Upper lobe of right lung (tissue), 1 donor: ENCODE measurements around the gene FUT2. TPM values are rescaled to one million over a fixed set of nuclear protein-coding genes. Genes with fewer than 3 reads are reported as not detected.

Source experiments
- ATAC-seq: fragments of 200-7000 bp; cut with Tn5 transposase; one replicate; pipeline ENCODE4 v1.9.1; 2020; ENCODE audit warnings: mild to moderate bottlenecking, moderate library complexity
- DNase-seq: peaks from one replicate; pipeline ENCODE4 v3.0.0-alpha.2; 2020
- H3K27ac ChIP-seq: fragments of 200-600 bp; one replicate; pipeline ENCODE4 v1.8.0; 2022
- H3K27me3 ChIP-seq: fragments of 200-600 bp; one replicate; pipeline ENCODE4 v1.8.0; 2022; ENCODE audit warnings: mild to moderate bottlenecking
- H3K36me3 ChIP-seq: fragments of 200-600 bp; one replicate; pipeline ENCODE4 v1.8.0; 2022
- H3K4me1 ChIP-seq: fragments of 200-600 bp; one replicate; pipeline ENCODE4 v1.8.0; 2022
- H3K4me3 ChIP-seq: fragments of 200-600 bp; one replicate; pipeline ENCODE4 v1.8.0; 2022; ENCODE audit warnings: mild to moderate bottlenecking
- H3K9me3 ChIP-seq: fragments of 200-600 bp; one replicate; pipeline ENCODE4 v1.8.0; 2022
- intact Hi-C: fragments of 100-400 bp; cut with DNase I; formaldehyde crosslinking; loops from one replicate; pipeline ENCODE4 v1.11.0; 2022
- total RNA-seq: library from RNA; stranded (reverse); fragmentation: NEBNext Ultra II Directional; extraction: Animal tissue kit (Norgen Biotek cat#: 25700); gene quantifications from one replicate; pipeline ENCODE4 v1.2.1, GENCODE V29; 2021
- TF ChIP-seq, protein P1 (sequence below): fragments of 200-600 bp; IDR thresholded peaks from one replicate; pipeline ENCODE4 v1.8.0; 2022; ENCODE audit warnings: antibody characterized with exemption
- donor health status: DM: no; HTN: yes; CAD: no; lungs with severe emphysema.

Gene FUT2
- total RNA-seq, 1 donor from 2014 or later: 0.81 TPM

GRCh38 chr19:48672994-48673393, 22.8 kb upstream of the FUT2 start, which contains the start of gene NTN5:
Gene NTN5 (minus strand): TSS chr19:48673017. CDS start chr19:48670986, 2,031 bp downstream.
- DNase-seq (no peak), ATAC-seq (no peak)
- Histone ChIP-seq H3K4me1 (peaks cover 6% of the 10 kb centered on the region), H3K27me3 (no peaks in the 10 kb centered on the region), H3K9me3 (no peaks in the 10 kb centered on the region), H3K4me3 (no peak within 1 kb of the TSS), H3K36me3 (no peaks in the 10 kb centered on the region), H3K27ac (no peak within 1 kb of the TSS)
- intact Hi-C loops: no loop called here
- TF ChIP-seq, protein P1, sequence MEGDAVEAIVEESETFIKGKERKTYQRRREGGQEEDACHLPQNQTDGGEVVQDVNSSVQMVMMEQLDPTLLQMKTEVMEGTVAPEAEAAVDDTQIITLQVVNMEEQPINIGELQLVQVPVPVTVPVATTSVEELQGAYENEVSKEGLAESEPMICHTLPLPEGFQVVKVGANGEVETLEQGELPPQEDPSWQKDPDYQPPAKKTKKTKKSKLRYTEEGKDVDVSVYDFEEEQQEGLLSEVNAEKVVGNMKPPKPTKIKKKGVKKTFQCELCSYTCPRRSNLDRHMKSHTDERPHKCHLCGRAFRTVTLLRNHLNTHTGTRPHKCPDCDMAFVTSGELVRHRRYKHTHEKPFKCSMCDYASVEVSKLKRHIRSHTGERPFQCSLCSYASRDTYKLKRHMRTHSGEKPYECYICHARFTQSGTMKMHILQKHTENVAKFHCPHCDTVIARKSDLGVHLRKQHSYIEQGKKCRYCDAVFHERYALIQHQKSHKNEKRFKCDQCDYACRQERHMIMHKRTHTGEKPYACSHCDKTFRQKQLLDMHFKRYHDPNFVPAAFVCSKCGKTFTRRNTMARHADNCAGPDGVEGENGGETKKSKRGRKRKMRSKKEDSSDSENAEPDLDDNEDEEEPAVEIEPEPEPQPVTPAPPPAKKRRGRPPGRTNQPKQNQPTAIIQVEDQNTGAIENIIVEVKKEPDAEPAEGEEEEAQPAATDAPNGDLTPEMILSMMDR: no peak

DNA sequence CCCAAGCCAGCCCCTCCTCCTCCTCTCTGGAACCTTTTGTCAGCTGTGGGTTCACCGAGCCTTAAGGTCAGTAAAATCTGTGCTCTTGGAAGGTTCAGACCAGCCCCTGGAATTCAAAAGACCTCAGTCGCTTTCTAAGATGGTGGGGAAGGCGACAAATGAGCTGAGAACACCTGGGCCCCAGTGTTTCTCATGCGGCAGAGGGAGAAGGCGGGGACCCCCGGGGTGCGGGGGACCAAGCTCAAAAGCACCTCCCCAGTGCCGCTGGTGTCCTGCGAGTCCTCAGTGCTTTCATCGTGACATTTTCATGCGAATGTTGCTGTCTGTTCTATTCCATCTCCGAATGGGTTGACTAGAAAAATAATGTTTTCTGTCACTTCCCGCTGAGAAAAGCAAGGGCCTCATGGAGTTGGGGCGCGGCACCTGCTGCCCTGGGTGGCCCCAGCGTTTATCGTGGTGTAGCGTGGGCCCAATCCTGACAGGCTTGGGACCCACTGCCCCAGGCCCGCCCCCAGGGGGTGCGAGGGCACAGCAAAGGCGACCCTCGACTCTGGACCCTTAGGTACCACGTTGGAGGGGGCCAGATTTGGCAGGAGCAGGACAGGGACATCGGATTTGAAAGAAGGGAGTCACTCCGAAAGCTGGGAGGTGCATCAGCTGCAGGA, 22.2 kb upstream of the FUT2 start:
- H3K27me3 ChIP-seq: no peaks in the 10 kb centered on the region
- no peak overlapping the region for H3K4me3 ChIP-seq
- H3K27ac ChIP-seq: no peak overlapping the region
- no peak for DNase-seq
- intact Hi-C loops: no loop called here
- TF ChIP-seq, protein P1: no peak
- H3K36me3 ChIP-seq: no peaks in the 10 kb centered on the region
- ATAC-seq: no peak
- H3K4me1 ChIP-seq: peaks cover 10% of the 10 kb centered on the region
- no peaks in the 10 kb centered on the region for H3K9me3 ChIP-seq

DNA sequence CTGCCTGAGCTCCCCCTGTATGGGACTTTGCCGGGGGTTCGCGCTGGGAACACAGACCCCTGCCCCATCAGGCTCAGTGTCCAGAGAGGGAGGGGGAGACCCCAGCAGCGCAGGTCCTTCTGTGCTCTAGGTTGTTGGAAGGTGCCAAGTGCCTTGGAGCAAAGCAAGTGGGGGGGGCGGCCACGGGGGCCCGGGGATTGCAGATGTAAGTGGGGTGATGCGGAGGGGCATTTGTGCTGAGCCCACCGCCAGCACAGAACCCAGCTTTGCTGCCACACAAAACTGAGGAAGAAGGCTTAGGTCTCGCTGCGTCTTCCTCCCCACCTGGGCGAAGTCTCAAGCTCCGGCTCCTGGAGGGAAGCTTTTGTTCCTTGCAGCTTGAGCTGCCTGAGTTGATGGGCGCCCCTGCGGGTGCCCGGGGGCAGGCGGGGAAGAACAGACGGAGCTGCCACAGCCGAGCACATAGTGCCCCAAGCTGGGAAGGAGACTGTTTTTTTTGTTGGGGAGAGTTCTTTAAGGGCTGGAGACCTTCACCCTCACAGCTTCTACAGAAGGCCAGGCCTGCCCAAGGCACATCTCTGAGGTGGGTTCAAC, 21.5 kb upstream of the FUT2 start:
- ATAC-seq (no peak), DNase-seq (no peak)
- Histone ChIP-seq H3K27ac (no peak overlapping the region), H3K9me3 (no peaks in the 10 kb centered on the region), H3K27me3 (no peaks in the 10 kb centered on the region), H3K4me1 (peaks cover 10% of the 10 kb centered on the region), H3K4me3 (no peak overlapping the region), H3K36me3 (no peaks in the 10 kb centered on the region)
- intact Hi-C loops: no loop called here
- TF ChIP-seq, protein P1: no peak

DNA sequence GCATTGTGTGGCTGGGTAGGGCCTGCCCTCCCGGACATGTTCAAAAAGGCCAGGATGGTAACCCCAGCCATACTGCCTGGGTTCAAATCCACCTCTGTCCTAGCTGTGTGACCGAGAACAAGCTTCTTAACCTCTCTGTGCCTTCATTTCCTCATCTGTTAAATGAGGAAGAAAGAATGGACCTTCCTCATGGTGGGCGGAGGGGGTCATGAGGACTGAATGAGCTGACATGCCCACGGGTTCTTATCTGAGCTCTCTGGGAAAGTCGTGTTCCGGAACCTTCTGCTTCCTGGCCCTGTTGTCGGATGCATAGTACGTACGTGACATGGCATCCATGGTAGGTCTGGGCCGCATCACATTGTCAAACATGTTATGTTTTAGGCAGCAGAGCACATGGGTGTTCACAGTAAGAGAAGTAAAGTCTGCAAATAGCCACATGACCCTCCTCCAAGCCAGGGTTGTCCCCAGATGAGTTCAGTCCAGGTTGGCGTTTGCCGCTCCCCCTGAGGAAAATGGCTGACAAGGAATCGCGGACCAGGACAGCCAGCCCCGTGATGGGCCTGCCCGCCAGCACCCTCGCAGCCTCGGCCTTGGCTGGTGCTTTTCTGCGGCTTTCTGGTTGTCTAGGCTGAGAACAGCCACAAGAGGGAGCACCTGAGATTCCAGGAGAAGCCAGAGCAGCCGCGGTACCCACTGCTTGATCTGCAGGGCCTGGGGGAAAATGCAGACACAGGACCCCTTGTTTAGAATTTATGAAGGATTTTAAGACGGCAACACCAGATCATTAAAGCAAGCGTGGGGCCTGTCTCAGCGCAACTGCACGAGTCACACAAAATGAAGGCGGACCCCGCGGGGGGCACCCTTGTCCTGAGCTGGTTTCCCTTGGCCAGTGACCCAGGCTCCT, 20.6 kb upstream of the FUT2 start:
- Histone ChIP-seq H3K4me3 (no peak overlapping the region), H3K27ac (peak overlapping the region; percentile 61), H3K4me1 (peaks cover 10% of the 10 kb centered on the region), H3K27me3 (no peaks in the 10 kb centered on the region), H3K36me3 (no peaks in the 10 kb centered on the region), H3K9me3 (no peaks in the 10 kb centered on the region)
- peak; percentile 83 for DNase-seq
- intact Hi-C loops: no loop called here
- peak; percentile 87 for ATAC-seq
- TF ChIP-seq, protein P1: peak; percentile 86

DNA sequence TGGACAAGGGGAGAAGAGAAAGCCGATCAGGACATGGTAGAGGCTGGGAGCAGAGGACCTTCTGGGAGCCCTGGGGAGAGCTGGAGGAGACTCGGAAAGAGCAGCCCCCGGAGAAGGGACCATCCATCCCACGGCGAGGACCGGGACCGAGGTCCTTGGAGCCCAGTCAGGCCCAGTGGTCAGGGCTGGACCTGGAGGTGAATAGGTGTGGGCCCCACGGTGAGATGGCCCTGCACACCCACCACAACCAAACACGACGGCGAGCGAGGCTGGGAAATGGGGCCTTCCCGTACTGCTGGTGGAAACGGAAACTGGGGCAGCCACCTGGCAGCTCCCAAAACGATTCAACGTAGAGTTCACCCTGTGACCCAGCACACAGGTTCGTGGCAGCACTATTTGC, 19.3 kb upstream of the FUT2 start:
- no peak overlapping the region for H3K27ac ChIP-seq
- H3K4me3 ChIP-seq: no peak overlapping the region
- no peaks in the 10 kb centered on the region for H3K36me3 ChIP-seq
- ATAC-seq: no peak
- TF ChIP-seq, protein P1: no peak
- DNase-seq: no peak
- intact Hi-C loops: no loop called here
- H3K4me1 ChIP-seq: peaks cover 10% of the 10 kb centered on the region
- no peaks in the 10 kb centered on the region for H3K9me3 ChIP-seq
- H3K27me3 ChIP-seq: no peaks in the 10 kb centered on the region
